GM10248 (cell line): Measurements from ENCODE around the gene SNTG2.

Experiments used
- CTCF ChIA-PET: fragments of 300-600 bp; sonication (Branson Sonifier 250); formaldehyde crosslinking; extraction: SDS; loops from one replicate; lab custom pipeline; 2021; ENCODE audit warnings: antibody characterized with exemption; lab: Yijun Ruan, JAX
- POLR2A ChIA-PET: fragments of 350-650 bp; sonication (Branson Sonifier 250); formaldehyde crosslinking; extraction: SDS; loops from one replicate; lab custom pipeline; 2020; ENCODE audit warnings: antibody characterized with exemption; lab: Yijun Ruan, JAX
- DNase-seq: peaks from one replicate; pipeline ENCODE4 v3.0.0; 2012; ENCODE audit errors: extremely low spot score
- TF ChIP-seq, protein P1 (sequence below): IDR thresholded peaks from 2 replicates; pipeline ENCODE4 v1.5.1; 2012; ENCODE audit warnings: mild to moderate bottlenecking, low read depth; ENCODE audit errors: extremely low read depth, missing control alignments, control extremely low read depth

The SNTG2 gene

DNA sequence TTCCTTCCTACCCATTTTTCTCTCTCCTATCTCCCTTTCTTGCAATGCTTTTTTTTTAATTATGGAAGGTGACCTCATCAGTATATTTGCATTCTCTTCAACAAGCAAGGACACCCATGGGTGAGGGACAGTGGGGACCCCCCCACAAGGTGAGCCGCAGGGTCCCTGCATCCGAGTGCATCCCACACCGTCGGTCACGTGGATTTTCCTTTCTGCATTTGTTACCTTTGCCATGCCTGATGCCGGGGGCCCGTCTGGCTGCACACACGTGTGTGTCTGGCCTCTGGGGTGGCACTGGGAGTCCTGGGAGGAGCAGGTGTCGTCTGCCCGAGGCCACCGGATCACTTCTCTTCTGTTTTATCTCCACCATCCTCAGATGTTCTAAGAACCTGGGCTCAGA lies 30.1 kb upstream of the SNTG2 start:
- CTCF ChIA-PET: no interaction called here
- DNase-seq: no peak
- TF ChIP-seq, protein P1, sequence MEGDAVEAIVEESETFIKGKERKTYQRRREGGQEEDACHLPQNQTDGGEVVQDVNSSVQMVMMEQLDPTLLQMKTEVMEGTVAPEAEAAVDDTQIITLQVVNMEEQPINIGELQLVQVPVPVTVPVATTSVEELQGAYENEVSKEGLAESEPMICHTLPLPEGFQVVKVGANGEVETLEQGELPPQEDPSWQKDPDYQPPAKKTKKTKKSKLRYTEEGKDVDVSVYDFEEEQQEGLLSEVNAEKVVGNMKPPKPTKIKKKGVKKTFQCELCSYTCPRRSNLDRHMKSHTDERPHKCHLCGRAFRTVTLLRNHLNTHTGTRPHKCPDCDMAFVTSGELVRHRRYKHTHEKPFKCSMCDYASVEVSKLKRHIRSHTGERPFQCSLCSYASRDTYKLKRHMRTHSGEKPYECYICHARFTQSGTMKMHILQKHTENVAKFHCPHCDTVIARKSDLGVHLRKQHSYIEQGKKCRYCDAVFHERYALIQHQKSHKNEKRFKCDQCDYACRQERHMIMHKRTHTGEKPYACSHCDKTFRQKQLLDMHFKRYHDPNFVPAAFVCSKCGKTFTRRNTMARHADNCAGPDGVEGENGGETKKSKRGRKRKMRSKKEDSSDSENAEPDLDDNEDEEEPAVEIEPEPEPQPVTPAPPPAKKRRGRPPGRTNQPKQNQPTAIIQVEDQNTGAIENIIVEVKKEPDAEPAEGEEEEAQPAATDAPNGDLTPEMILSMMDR: no peak
- POLR2A ChIA-PET: no interaction called here

DNA sequence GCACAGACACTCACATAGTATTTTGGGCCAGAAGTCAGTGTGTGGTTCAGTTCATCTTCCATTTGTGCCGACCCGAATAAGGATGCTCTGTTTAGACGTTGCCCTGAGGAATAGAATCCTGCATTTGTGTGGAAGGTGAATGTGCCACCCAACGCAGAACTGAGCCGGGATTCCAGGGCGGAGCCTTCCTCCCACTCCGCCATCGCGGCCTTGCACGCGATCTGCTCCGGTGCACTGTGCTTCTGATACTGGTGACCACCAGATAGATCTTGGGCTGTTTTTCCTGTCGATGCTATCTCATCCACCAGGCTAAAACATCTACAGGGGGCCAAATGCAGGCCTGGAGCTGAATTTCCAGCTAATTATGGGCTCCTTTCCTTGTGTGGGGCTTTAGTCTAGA lies 29.6 kb upstream of the SNTG2 start:
- no peak for DNase-seq
- CTCF ChIA-PET: no interaction called here
- POLR2A ChIA-PET: no interaction called here
- TF ChIP-seq, protein P1: no peak

DNA sequence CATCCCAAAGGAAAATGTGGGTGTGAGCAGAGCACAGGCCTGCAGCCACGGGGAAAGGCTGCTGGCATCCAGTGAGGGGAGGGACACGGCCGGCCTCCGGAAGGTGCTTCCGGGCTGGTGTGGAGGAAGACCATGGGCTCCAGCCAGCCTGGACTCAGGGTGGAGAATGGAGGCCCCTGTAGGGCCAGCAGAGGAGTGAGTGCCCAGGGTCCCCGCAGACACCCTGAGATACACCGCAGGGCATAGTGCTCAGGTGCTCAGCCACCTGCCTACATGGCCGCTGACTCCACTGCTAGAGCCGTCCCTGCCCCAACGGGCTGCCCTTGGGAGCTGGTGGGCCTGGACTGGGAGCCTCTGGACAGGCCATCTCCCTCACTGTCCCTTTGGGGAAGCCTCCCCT lies 28.5 kb upstream of the SNTG2 start:
- ChIA-PET CTCF (no interaction called here), POLR2A (no interaction called here)
- no peak for DNase-seq
- TF ChIP-seq, protein P1: no peak

DNA sequence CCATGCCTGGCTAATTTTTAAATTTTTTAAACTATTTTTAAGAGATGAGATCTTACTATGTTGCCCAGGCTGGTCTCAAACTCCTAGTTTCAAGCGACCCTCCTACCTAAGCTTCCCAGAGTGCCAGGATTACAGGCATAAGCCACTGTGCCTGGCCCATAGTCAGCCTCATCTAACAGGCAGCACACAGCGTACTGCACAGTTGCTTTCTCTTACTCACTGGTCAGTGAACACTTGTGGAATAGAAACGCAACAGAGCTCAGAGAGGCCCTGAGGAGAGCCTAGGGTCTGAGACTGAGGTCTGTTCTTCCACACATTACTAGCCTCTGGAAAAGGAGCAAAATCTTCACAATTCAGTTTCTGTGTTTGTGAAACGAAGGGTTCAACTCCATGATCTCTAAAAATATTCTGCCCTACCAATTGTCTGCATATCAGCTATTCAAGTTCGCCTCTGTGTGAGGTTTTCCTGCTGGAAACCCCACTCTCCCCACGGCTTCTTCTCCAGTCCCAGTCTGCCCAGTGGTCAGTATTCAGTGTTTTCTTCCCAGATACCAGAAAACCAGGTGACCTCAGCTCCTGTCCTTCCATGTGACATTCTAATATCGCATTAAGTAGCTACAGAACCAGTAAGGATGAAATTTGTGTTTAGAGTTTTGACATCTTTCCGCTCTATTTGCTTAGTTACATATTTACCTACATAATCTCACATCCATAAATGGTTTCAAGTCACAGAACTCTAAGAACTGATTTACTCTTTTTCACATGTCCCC lies 26.6 kb upstream of the SNTG2 start:
- ChIA-PET POLR2A (no interaction called here), CTCF (no interaction called here)
- TF ChIP-seq, protein P1: no peak
- no peak for DNase-seq

DNA sequence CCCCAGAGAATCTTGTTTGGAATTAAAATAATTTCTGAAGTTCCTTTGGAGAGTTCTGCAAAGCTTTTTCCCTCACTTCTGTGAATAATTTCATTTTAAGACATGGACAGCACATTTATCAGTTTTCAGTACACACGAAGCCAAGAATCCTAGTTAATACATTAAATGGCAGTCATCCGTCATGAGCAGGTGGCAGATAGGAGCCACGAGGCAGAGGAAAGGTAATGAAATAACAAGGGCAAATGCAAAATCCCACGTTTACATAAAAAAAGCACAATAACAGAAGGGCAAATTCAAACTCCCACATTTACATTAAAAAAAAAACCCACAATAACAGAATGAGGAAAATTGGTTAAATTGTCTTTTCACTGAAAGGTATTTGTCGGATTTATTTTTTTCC lies 25.9 kb upstream of the SNTG2 start:
- TF ChIP-seq, protein P1: no peak
- ChIA-PET CTCF (no interaction called here), POLR2A (no interaction called here)
- DNase-seq: no peak

DNA sequence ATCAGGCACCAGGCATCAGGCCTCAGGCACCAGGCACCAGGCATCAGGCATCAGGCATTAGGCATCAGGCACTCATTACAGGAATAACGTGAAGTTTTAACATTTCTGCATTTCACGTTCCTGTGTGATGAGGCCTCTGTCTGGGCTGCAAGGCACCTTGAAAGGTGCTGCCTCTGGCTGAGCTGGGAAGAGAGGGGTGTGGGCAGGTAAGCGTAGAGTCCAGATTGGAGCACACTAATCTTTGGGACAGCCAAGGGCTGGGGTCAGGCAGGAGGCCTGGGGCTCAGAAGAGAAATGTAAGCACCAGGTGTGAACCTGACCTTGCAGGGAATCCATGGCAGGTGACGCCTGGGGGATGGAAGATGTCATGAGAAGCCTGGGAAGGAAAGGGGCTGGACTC lies 25.3 kb upstream of the SNTG2 start:
- CTCF ChIA-PET: no interaction called here
- TF ChIP-seq, protein P1: no peak
- no peak for DNase-seq
- POLR2A ChIA-PET: no interaction called here
